GM21526 (cell line): ENCODE data around the gene BEST1.

Experiments used
- ATAC-seq: cut with Tn5 transposase; IDR thresholded peaks from one replicate; pipeline ENCODE4 v1.9.1; 2021; ENCODE audit warnings: moderate library complexity; ENCODE audit not compliant: unreplicated experiment, low FRiP score

Gene BEST1

GRCh38 chr11:61914471-61915171 is 35.5 kb upstream of the BEST1 start:
- no peak for ATAC-seq

- no peak for ATAC-seq
These were observed 33.3 kb upstream of the BEST1 start for GRCh38 chr11:61916737-61917333.

- no peak for ATAC-seq
These were observed 32.6 kb upstream of the BEST1 start, which contains the start of gene RAB3IL1 for GRCh38 chr11:61917334-61918109. RAB3IL1 (minus strand) TSS chr11:61917566; CDS start chr11:61917367, 199 bp downstream.

- ATAC-seq = no peak
These were observed 31.8 kb upstream of the BEST1 start for GRCh38 chr11:61918251-61918937.

- no peak for ATAC-seq
These were observed 31.0 kb upstream of the BEST1 start for GRCh38 chr11:61918938-61919704.

- no peak for ATAC-seq
These were observed 30.2 kb upstream of the BEST1 start for GRCh38 chr11:61919705-61920631.

GRCh38 chr11:61921446-61921845 is 28.7 kb upstream of the BEST1 start:
- ATAC-seq = no peak

- no peak for ATAC-seq
These were observed 27.6 kb upstream of the BEST1 start for GRCh38 chr11:61922539-61922938.

- no peak for ATAC-seq
These were observed 26.7 kb upstream of the BEST1 start for GRCh38 chr11:61923166-61924063.

GRCh38 chr11:61924064-61924455 is 26.1 kb upstream of the BEST1 start:
- ATAC-seq = no peak

- no peak for ATAC-seq
These were observed 24.4 kb upstream of the BEST1 start for GRCh38 chr11:61925736-61926135.

GRCh38 chr11:61926235-61926634 is 23.9 kb upstream of the BEST1 start:
- ATAC-seq = no peak

GRCh38 chr11:61927501-61927900 is 22.6 kb upstream of the BEST1 start:
- no peak for ATAC-seq

GRCh38 chr11:61928606-61929005 is 21.5 kb upstream of the BEST1 start:
- no peak for ATAC-seq

- ATAC-seq = no peak
These were observed 19.2 kb upstream of the BEST1 start for GRCh38 chr11:61930933-61931332.

- ATAC-seq = no peak
These were observed 14.3 kb upstream of the BEST1 start for GRCh38 chr11:61935861-61936260.

- no peak for ATAC-seq
These were observed 9.7 kb upstream of the BEST1 start for GRCh38 chr11:61940466-61940865.

GRCh38 chr11:61945191-61945590 is 5.0 kb upstream of the BEST1 start:
- no peak for ATAC-seq
